Keratinocyte (primary cell): ENCODE data around the gene TFB1M. TPM values are rescaled to one million over a fixed set of nuclear protein-coding genes. Genes with fewer than 3 reads are reported as not detected.

Source experiments
- DNase-seq: peaks from one replicate; pipeline ENCODE4 v3.0.0-alpha.2; 2011; ENCODE audit warnings: low read depth, missing footprints, low spot score
- FAIRE-seq: peaks from 2 replicates; lab custom pipeline; 2011; peaks lifted over from hg19 to GRCh38; lab: Jason Lieb, UNC
- H2AFZ ChIP-seq: 2 replicates; pipeline ENCODE4 v1.6.0; 2012; ENCODE audit warnings: low read length, control low read depth, inconsistent platforms; ENCODE audit not compliant: control insufficient read depth
- H3K27ac ChIP-seq: 2 replicates; pipeline ENCODE4 v1.5.1; 2011; ENCODE audit warnings: low read length; ENCODE audit not compliant: control insufficient read depth, insufficient read depth
- H3K27me3 ChIP-seq: 3 replicates; pipeline ENCODE4 v1.6.0; 2011; ENCODE audit warnings: low read length; ENCODE audit not compliant: control insufficient read depth, insufficient read depth; ENCODE audit errors: extremely low read depth
- H3K36me3 ChIP-seq, 2 experiments: 2 replicates in 1 of 2; 3 replicates in 1 of 2; pipeline ENCODE4 v1.5.1; 2011; ENCODE audit warnings: low read length in 2 of 2, mild to moderate bottlenecking in 1 of 2; ENCODE audit not compliant: control insufficient read depth in 2 of 2, insufficient read depth in 2 of 2; ENCODE audit errors: extremely low read depth in 1 of 2
- H3K4me1 ChIP-seq: 3 replicates; pipeline ENCODE4 v1.5.1; 2011; ENCODE audit warnings: low read length; ENCODE audit not compliant: control insufficient read depth, insufficient read depth; ENCODE audit errors: extremely low read depth
- H3K4me2 ChIP-seq: 3 replicates; pipeline ENCODE4 v1.6.0; 2011; ENCODE audit warnings: low read depth, low read length; ENCODE audit not compliant: control insufficient read depth, insufficient read depth; ENCODE audit errors: extremely low read depth
- H3K4me3 ChIP-seq, 3 experiments: fragments of 200-600 bp in 1 of 3; sonication (generic) in 1 of 3; 2 replicates in 2 of 3; 3 replicates in 1 of 3; pipeline ENCODE4 v1.5.1; 2011 to 2016; ENCODE audit warnings: low read length in 3 of 3, mild to moderate bottlenecking in 3 of 3, control low read depth in 2 of 3, inconsistent platforms in 1 of 3, low read depth in 1 of 3, mixed read lengths in 1 of 3, mixed run types in 1 of 3, moderate library complexity in 1 of 3; ENCODE audit not compliant: control insufficient read depth in 2 of 3, insufficient read depth in 2 of 3; ENCODE audit errors: extremely low read depth in 1 of 3
- H3K79me2 ChIP-seq: 2 replicates; pipeline ENCODE4 v1.6.0; 2012; ENCODE audit warnings: low read length; ENCODE audit not compliant: control insufficient read depth, insufficient read depth
- H3K9ac ChIP-seq: 3 replicates; pipeline ENCODE4 v1.6.0; 2011; ENCODE audit warnings: low read length; ENCODE audit not compliant: control insufficient read depth, insufficient read depth; ENCODE audit errors: extremely low read depth
- H3K9me1 ChIP-seq: 3 replicates; pipeline ENCODE4 v1.6.0; 2011; ENCODE audit warnings: low read length; ENCODE audit not compliant: control insufficient read depth, insufficient read depth; ENCODE audit errors: extremely low read depth
- H3K9me3 ChIP-seq: 2 replicates; pipeline ENCODE4 v1.5.1; 2012; ENCODE audit warnings: low read depth, low read length; ENCODE audit not compliant: control insufficient read depth
- H4K20me1 ChIP-seq: 3 replicates; pipeline ENCODE4 v1.6.0; 2011; ENCODE audit warnings: low read length; ENCODE audit not compliant: control insufficient read depth, insufficient read depth; ENCODE audit errors: extremely low read depth
- CTCF ChIP-seq, 3 experiments: IDR thresholded peaks in 1 of 3; conservative IDR thresholded peaks in 1 of 3; optimal IDR thresholded peaks in 1 of 3; 2 replicates in 2 of 3; 3 replicates in 1 of 3; pipeline versions ENCODE3 to v1.5.1; 2011; ENCODE audit warnings: low read length in 3 of 3, mild to moderate bottlenecking in 3 of 3, moderate library complexity in 2 of 3, control low read depth in 1 of 3, inconsistent platforms in 1 of 3; ENCODE audit not compliant: insufficient read depth in 2 of 3; ENCODE audit errors: extremely low read depth in 1 of 3
- EZH2 ChIP-seq: IDR thresholded peaks from one replicate; pipeline ENCODE4 v1.6.1; 2012; ENCODE audit warnings: inconsistent platforms, mild to moderate bottlenecking, low read length, moderate library complexity
- dilution Hi-C: fragments of 300-500 bp; cut with MboI; formaldehyde crosslinking; loops from one replicate; pipeline ENCODE4 v1.7.0; 2020; ENCODE audit warnings: low sequenced_read_pairs; ENCODE audit not compliant: extremely low pct_ligation_motif_present
- polyA plus RNA-seq, 5 experiments: library from polyadenylated mRNA; depleted of rRNA in 3 of 5; stranded (reverse) in 3 of 5; stranded (forward) in 1 of 5; unstranded in 1 of 5; fragments of >200 nt; gene quantifications; 1 replicate in 1 of 5; 2 replicates in 3 of 5; 3 replicates in 1 of 5; pipeline versions ENCODE4 v1.2.1 to v1.2.3, GENCODE V29; 2011 to 2012; ENCODE audit warnings: missing spikeins in 2 of 5, low read depth in 1 of 5, low replicate concordance in 1 of 5

Gene TFB1M
- polyA plus RNA-seq, 1 donor (not counting 4 experiments of a cell fraction or from before 2014, with no cell fraction given), result 38.6 TPM

GRCh38 chr6:155319902-155320301, 5.6 kb upstream of the TFB1M start:
- H3K9me3 ChIP-seq, result no peaks in the 10 kb centered on the region
- TF ChIP-seq CTCF (optimal IDR thresholded peaks at IDR 0.05 in 1 of 3, IDR thresholded peaks at IDR 0.05 in 1 of 3, conservative IDR thresholded peaks at IDR 0.05 in 1 of 3; ENCODE audit: extremely low read depth in 1 of 3, insufficient read depth in 2 of 3, low read length in 3 of 3), result no peak
- TF ChIP-seq EZH2, result no peak
- H3K9ac ChIP-seq, result no peak overlapping the region
- H3K4me1 ChIP-seq, result peaks cover 8% of the 10 kb centered on the region
- no peaks in the 10 kb centered on the region for H3K27me3 ChIP-seq
- DNase-seq (no peak), FAIRE-seq (no peak)
- no peaks in the 10 kb centered on the region for H3K79me2 ChIP-seq
- H4K20me1 ChIP-seq, result no peaks in the 10 kb centered on the region
- dilution Hi-C loops, result no loop called here
- no peaks in the 10 kb centered on the region for H3K36me3 ChIP-seq
- no peak overlapping the region for H3K27ac ChIP-seq
- H3K4me2 ChIP-seq, result no peak overlapping the region
- no peak overlapping the region for H2AFZ ChIP-seq
- no peaks in the 10 kb centered on the region for H3K9me1 ChIP-seq
- no peak overlapping the region for H3K4me3 ChIP-seq

- dilution Hi-C loops, result no loop called here
- Histone ChIP-seq H3K27ac (no peak overlapping the region), H3K4me2 (no peak overlapping the region), H3K9ac (no peak overlapping the region), H3K4me3 (no peak overlapping the region), H4K20me1 (no peaks in the 10 kb centered on the region), H3K27me3 (no peaks in the 10 kb centered on the region), H2AFZ (no peak overlapping the region), H3K9me1 (no peaks in the 10 kb centered on the region), H3K36me3 (peaks cover 0 to 3% of the 10 kb centered on the region in 2 experiments), H3K9me3 (no peaks in the 10 kb centered on the region), H3K4me1 (peaks cover 8% of the 10 kb centered on the region), H3K79me2 (peaks cover 20% of the 10 kb centered on the region)
- DNase-seq, result no peak
- FAIRE-seq, result no peak
- TF ChIP-seq EZH2 (no peak), CTCF (optimal IDR thresholded peaks at IDR 0.05 in 1 of 3, IDR thresholded peaks at IDR 0.05 in 1 of 3, conservative IDR thresholded peaks at IDR 0.05 in 1 of 3; ENCODE audit: extremely low read depth in 1 of 3, insufficient read depth in 2 of 3, low read length in 3 of 3) (peak in 1 of 3 experiments; percentile 10)
These were observed 2.9 kb upstream of the TFB1M start for GRCh38 chr6:155317186-155317585.
